Fibroblast of the conjunctiva (primary cell): ENCODE results near the gene POR.
"Not testable (repeated sequence)": the region's sequence is repeated elsewhere in the genome, so short reads cannot be mapped to it uniquely, and the experiment has no call there.

Experiments
- DNase-seq: peaks from one replicate; pipeline ENCODE4 v3.0.0-alpha.2; 2010; ENCODE audit warnings: low read depth

The POR gene

DNA sequence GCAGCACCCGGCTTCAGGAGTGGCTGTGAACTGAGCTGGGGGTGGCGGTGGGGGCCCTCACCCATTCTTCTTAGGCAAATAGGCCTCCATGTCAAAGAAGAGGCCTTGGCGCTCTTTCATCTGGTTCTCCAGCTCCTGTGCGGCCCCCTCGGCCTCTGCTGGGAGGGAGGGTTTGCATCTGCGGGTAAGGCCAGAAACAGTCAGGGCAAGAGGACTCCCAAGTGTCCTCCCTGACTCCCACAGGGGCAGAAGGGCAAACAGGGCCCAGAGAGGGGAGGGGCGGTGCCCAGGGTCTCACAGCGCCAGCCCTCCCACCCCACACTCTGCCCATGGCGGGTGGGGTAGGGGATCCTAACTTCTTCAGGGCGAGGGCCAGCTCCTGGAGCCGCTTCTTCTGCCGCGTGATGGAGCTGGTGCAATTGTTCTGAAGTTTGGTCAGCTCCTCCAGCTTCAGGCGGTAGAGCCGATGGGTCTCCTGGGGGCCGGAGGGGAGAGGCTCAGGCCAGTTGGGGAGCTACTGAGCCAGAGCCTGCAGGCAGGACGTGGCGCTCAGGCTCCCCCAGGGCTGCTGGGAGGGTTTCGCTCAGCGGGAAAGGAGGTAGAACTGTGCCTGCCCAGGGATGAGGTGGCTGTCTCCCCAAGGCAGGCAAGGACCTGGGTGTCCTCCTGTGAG is 77.3 kb downstream of the POR start:
- DNase-seq, result no peak

DNA sequence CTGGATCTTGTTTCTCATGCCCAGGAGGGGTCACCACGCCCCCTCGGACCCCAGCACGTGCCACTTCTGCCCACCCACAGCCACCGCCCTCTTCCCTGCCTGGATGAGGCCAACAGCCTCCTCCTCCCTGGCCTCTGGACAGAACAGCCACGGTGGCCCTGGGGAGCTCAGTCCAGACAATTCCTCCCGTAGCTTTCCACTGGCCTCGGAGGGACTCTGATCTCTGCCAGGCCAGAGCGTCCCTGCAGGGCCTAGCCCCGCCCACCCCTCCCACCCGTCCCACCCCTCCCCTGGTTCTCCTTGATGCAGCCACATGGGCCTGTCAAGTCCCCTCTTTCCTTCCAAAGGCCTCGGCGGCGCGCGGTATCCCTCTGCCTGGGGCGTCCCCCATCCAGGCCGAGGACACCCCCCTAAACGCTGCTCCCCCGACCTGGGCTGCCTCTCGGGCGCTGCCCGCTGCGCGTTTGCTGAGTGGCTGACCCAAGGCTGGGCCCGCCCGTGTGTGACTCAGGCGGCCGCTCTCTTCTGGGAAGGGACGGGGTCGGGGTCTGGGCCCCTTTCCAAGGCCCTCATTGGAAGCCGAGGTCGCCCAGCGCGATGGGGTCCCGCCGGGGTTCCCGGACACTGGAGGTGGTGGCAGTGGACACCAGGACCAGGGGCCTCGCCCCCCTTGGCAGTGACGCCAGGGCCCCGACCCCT is 78.9 kb downstream of the POR start:
- peak; percentile 53 for DNase-seq

DNA sequence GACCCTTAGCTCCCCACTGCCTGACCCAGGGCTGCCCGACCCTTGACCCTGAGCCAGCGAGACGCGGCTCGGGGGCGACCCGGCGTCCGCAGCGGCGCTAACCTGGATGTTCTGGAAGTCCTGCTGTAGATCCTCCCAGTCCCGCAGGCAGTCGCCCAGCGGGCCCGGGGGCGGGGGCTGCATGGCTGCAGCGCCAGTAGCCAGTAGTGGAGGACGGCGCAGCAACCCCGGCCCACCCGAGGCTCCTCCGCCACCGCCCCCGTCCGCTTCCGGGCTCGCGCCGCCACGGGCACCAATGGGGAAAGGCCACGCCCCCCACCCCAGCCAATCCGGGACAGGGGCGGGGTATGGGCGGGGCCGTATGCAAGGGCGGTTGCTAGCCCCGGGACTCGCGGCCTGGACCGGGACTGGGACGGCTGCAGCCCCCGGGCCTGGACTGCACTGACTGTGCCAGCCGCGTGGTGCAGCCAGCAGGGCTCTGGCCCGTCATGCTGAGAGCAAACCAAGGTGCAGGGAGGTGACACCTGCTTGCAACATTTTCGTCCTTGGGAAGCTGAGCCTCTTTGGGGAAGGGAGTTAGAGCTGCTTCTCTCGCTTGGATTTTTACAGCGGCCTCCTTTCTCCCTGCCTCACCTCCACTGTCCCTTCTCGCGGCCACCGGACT is 79.6 kb downstream of the POR start, which contains the start of gene TMEM120A:
Gene TMEM120A, minus strand, starts transcription at position 208 of the 664 bp plus-strand sequence. Its CDS starts 25 bp downstream, at position 183.
- peak; percentile 88 for DNase-seq

DNA sequence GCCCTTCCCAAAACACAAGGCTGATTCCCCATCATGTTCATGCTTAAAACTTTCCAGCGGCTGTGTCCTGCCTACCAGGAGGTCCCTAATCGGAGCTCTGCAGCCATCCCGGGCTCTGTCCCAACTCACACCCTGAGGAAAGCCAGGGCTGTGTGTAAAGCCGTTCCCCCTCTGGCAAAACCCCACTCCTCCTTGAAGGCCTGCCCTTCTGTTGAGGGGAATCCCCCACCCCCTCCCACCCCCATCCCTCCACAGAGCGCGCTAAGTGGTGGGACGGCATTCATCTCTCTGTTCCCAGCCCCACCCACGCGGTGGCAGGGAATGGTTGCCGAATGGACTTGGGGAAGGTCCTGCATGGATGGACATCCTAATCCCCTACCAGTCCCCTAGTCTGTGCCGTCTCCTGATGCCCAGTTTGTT is 80.1 kb downstream of the POR start:
- DNase-seq, result no peak

DNA sequence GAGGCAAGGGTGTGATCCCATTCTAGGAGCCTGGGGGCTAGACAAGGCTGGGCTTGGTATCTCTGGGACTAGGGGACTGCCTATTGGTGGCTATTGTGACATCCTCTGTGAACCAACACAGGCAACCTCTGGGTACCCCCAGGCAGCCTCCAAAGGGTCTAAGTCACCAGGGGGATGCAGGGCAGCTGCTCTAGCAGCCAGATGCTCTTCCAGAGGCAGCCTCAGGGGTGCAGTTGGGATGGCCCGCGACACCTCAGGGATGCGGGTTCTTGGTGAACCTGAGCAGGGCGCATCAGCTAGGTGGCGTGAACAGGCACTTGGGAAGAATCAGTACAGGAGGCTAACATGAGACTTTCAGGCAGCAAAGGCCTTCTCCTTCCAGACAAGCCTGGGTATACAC is 81.0 kb downstream of the POR start:
- no peak for DNase-seq

DNA sequence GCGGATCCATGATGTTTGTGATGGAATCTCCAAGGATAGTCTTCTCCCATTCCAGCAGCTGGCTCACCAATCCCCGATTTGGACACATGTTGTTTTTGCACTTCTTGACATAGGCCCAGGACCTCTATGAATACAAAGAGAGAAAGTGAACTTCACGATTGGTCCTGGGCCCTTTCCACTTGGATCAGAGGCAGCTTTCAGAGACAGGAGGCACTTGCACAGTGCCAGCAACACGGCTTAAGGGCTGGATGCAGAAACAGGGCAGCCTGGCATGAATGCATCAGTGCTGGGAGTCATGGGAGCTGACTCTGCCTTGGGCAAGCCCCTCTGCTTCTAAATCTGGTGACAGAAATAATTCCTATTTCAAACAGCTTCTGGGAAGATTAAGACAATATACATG is 81.5 kb downstream of the POR start:
- no peak for DNase-seq

DNA sequence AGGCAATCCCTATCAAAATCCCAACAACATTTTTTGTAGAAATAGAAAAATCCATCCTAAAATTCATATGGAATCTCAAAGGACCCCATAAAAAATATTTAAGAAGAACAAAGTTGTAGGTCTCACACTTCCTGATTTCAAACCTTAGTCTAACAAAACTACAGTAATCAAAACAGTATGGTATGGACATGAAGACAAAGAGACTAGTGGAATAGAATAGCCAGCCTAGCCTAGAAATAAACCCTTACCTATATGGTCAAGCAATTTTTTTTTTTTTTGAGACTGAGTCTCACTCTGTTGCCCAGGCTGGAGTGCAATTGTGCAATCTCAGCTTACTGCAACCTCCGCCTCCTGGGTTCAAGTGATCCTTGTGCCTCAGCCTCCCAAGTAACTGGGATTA is 83.1 kb downstream of the POR start:
- DNase-seq, result no peak

DNA sequence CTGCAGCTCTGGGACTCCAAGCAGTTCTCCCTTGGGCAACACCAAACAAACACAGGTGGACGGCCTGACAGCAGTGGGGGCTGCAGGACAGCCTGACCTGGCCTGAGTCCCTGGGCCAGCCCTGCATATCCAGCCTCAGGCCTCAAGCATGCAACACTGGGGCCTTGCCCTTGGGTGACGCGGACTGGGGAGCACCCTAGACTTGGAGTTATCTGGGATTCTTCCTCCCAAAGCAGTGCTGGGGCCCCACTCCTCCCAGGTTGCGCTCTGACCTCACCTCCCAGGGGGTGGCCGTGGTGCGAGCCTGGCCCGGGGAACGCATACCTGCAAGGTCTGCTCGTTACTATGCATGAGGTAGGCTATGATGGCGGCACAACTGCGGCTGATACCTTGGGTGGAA is 85.6 kb downstream of the POR start:
- no peak for DNase-seq

DNA sequence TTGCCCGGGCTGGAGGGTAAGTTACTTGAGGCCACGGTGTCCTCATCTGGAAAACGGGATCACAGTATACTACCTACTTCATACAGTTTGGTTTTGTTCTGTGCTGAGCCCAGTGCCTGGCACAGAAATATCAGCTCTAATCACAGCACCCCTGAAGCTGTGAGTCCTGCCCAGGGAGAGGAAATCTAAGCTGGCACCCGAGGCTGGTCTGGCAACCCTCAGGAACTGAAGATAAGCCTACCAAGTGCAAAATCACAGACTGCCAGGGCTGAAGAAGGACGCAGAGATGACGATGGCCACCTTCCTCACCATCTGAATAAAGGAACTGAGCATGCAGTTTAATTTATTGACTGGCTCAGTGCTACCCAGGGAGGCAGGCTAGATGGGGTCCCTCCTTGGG is 87.2 kb downstream of the POR start:
- DNase-seq, result no peak

DNA sequence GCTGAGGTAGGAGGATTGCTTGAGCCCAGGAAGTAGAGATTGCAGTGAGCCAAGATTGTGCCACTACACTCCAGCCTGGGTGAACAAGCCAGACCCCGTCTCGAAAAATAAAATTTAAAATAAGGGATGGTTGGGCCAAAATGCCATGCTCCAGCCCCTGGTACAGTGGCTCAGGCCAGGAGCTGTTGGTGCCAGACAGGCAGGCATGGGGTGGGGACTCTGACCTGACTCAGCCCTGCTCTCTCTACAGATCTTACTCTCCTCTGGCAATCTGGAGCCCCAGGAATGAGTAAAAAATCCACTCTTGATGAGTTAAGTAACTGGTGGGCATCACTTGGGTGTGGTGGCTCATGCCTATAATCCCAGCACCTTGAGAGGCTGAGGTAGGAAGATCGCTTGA is 87.9 kb downstream of the POR start:
- no peak for DNase-seq

DNA sequence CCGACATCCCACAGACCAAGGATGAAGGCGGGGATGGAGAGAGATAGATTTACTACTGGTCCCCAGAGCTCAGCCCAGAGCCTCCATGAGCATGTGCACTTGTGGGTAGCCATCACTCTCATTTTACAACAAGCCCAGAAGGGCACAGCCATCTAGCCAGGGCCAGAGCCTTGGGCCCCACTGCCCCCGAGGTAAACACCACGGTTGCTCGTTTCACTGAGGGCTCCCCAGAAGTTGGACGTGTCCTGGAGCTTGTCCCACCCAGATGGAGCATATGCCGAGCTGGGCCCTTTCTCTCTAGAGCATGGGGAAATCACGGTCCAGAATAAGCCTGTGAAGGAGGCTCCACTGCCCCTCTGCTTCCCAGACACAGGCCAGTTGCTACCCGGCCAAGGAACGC is 88.4 kb downstream of the POR start:
- DNase-seq, result no peak

DNA sequence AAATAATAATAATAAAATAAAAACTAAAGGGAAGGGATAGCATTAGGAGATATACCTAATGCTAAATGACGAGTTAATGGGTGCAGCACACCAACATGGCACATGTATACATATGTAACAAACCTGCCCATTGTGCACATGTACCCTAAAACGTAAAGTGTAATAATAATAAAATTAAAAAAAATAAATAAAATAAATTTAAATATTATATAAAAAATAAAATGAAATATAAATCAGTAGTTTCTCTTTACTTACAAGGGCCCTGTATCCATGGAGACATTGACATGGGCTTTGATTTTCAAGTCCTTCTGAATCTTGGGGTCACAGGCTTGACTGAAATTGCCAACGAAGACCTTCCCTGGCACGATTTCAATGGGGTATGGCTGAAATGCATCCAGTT is 90.0 kb downstream of the POR start:
- DNase-seq, result not testable (repeated sequence)

DNA sequence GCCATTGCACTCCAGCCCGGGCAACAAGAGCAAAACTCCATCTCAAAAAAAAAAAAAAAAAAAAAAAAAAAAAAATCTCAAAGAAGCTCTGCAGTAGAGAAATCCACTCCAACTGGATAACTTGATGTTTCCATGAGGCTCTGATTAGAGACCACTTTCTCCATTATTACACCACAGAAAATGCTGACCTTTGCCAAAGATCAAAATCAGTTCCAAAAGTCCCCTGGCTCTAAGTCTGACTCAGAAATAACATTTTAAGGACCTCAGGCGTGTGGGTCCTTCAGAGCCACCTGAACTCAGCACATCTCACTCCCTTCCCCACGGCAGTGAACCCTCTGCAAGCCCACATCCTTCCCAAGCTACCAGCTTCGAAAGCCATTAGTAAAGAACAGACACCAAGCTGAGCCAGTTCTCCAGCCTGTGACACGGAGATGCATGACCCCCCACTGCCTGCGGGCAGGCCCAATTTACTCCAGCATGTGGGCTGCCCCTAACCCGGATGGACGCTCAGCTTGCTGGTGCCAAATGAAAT is 93.3 kb downstream of the POR start:
- DNase-seq, result no peak

DNA sequence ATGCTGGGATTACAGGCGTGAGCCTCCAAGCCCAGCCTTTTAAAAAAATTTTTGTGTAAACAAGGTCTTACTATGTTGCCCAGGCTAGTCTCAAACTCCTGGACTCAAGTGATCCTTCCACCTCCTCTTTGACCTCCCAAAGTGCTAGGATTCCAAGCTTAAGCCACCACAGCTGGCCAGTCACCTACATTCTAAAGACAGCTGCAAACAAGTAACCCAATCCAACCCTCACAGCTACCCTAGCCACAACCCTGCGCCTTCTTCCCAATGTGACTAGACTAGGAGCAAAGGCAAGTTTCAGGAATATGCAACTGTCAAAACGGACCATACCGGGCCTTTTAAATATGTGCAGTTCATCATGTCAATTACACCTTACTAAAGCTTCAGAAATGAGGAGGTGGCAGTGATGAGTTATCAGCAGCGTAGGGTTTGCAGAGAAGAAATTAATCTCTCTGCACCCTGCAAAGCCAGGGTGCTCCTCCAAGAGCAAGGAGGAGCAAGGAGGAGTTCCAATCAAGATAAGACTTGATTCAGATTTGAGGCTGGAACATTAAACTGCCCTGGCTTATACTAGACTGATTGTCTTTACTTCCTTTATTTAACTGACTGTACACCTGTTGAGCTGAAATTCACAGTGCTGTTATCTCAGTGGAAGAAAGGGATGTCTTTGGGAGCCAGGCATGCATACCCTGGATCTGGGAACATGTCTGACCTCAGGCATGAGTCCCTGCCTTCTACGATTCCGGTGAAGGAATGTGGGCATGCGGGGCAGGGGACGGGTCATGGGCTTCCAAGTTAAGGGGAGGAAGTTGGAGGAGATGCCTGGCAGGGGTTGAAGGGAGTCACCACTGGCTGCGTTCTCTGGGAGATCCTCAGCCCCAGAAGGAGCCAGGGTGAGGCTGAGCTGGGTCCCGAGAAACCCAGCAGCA is 95.0 kb downstream of the POR start:
- no peak for DNase-seq

DNA sequence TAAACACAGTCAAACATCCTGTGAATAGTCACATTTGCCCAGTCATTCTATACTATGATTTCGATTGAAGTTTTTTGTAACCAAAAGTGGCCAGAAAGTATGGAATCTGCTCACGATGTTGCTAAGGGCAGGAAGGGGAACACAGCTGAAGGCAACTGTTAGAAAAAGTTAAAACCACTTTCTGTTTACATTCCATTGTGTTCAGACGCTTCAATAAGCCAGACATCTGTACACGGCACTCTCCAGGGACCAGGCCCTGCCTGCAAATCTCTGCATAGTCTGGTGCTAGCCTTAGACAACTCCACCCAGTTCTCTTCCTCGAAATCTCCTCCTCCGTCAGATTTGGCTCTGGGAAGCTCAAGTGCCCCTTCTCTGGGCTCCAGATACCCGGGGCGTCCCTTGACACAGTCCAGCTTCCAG is 96.5 kb downstream of the POR start:
- peak; percentile 85 for DNase-seq

DNA sequence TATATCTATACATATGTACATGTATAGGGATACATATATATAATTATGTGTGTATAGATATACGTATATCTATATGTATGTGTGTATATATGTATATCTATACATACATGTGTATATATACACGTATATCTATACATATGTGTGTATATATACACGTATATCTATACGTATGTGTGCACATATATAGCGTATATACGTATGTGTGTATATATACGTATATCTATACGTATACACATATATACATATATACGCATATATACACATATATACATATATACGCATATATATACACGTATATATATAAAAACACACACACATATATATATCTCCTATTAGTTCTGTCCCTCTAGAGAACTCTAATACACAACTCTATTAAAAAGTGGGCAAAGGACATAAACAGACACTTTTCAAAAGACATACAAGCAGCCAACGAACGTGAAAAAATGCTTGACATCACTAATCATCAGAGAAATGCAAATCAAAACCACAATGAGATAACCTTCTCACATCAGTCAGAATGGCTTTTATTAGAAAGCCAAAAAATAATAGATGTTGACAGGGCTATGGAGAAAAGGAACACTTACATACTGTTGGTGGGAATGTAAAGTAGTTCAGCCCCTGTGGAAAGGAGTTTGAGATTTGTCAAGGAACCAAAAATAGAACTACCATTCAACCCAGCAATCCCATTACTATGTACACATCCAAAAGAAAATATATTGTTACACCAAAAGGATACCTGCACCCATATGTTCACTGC is 101.4 kb downstream of the POR start:
- DNase-seq, result no peak

DNA sequence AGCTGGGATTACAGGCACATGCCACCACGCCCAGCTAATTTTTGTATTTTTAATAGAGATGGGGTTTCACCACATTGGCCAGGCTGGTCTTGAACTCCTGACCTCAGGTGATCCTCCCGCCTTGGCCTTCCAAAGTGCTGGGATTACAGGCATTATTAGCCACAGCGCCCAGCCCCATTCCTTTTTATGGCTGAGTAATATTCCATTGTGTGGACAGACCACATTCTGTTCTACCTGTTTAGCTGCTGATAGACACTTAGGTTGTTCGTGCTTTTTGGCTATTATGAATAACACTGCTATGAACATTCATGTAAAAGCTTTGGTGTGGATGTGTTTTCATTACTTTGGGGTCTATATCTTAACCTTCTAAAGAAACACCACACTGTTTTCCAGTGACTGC is 103.6 kb downstream of the POR start:
- DNase-seq, result not testable (repeated sequence)

DNA sequence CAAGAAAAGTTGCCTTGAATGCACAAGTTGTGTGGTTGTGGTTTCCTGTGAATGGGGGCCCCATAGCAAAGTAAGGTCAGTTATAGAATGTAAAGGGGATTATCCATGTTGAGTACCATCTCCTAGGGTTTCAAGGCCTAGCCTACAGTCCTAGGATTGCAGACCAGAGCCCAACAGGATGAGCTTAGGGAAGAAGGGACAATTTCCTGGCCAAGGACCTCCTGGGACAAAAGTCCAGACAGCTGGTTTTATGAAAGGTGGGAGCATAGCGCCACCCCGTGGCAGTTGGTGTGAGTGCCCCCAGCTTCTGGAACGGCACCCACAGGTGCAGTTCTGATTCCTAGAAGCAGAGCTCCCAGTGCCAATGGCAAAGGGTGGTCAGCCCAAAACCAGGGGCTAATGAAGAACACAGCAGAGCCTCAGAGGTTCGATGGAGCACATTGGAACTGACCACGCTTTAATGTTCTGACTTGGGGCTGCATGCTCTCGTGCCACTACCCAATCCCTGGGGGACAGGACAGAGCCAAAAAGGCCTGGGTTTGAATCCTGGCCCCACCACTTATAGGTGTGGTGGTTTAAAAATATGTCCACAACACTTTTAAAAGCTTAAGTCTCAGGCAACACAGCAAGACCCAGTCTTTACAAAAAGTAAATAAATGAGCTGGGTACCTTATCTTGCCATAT is 105.2 kb downstream of the POR start:
- DNase-seq, result peak; percentile 38

DNA sequence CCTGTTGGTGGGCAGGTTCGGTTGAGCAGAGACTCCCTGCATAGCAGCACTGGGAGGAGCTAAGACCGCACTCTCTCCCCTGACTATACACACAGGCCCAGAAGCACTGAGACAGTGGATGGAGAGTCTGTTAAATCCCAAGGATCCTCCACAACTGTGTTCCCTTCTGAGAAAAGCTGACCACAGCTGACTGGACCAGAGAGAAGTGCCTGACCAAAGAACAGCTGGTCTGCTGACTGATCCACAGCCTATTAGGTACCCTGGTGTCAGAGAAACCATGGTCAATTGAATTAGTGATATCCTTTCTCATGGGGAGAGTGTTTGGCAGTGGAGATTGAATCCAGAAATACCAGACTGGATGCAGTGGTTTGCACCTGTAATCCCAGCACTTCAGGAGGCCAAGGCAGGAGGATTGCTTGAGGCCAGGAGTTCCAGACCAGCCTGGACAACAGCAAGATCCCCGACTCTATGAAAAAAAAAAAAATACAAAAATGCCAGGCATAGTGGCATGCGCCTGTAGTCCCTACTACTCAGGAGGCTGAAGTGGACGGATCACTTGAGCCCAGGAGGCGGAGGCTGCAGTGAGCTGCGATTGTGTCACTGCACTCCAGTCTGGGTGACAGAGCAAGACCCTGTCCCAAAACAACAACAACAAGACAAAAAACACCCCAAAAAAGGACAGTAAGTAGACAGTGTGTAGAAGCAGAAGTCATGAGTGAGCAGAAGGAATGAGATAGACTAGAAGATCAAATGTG is 107.2 kb downstream of the POR start:
- DNase-seq, result no peak

DNA sequence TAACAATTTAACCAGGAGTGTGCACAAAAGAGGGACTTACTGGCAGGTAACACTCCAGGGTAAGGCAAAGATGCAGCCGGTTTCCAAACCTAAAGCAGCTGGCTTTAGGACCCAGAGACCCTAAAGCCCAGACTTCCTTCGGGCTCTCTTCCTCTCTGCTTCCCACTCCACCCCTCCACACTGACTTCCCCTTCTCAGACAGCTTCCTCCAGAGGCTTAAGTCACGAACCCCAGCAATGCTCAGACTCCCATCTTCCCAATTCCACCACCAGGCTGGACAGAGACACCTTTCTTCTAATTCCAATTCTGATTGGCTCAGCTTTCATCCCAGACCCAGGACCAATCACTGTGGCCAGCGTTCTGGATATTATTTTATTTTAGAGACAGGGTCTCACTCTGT is 108.0 kb downstream of the POR start:
- no peak for DNase-seq
